ENCODE data around the gene PLAA. TPM values are rescaled to one million over a fixed set of nuclear protein-coding genes. Genes with fewer than 3 reads are reported as not detected.

PLAA gene
- total and polyA plus RNA-seq, 7 experiments from 2014 or later = 17.6 to 33.6 (median 24.3) TPM

DNA sequence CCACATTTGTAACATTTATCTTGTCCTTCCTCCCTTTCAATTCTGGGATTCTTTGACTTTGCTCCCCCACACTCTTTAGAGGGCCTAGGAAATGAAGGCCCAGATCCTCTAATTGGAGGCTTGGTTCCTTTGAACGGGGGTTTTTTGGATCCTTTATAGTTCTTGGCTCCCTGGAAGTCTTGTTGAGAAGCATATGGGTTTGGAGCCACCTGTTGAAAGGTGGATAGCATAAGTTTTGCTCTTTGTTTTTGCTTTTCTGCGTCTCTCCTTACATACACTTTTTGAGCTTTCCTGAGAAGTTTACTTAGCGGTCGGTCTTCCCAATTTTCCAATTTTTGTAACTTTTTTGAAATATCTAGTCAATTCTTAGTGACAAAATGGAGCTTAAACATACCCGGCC, 26.9 kb upstream of the PLAA start:
- no peaks in the 10 kb centered on the region for H3K27me3 ChIP-seq (ENCODE audit: control insufficient read depth in 2 of 2, insufficient read depth in 2 of 2, low read length in 2 of 2)
- H3K9me3 Mint-ChIP-seq = peaks cover 0 to 10% (median 5%) of the 10 kb centered on the region in 11 donors
- no peak overlapping the region for H3K4me3 Mint-ChIP-seq
- no peak overlapping the region for H3K4me3 ChIP-seq (ENCODE audit: low read length)
- no peaks in the 10 kb centered on the region for H3K36me3 ChIP-seq (ENCODE audit: control insufficient read depth in 2 of 3, insufficient read depth in 3 of 3, low read length in 3 of 3)
- intact Hi-C loops (cut with micrococcal nuclease) = no loop called here
- H3K27ac ChIP-seq (ENCODE audit: low read depth, low read length) = no peak overlapping the region
- CTCF ChIA-PET = interaction anchor here (0.6 kb wide), 1 partner anchor 31 kb away, joined by 5 read pairs; no protein-coding TSS in a partner anchor
- DNase-seq (no peak), ATAC-seq (no peak)
- H3K4me1 ChIP-seq (ENCODE audit: control insufficient read depth in 2 of 2, insufficient read depth in 2 of 2, low read length in 2 of 2) = no peaks in the 10 kb centered on the region
- no peaks in the 10 kb centered on the region for H3K9me3 ChIP-seq (ENCODE audit: control insufficient read depth in 2 of 3, low read length in 3 of 3)
- H3K4me1 Mint-ChIP-seq = peaks cover 0 to 6% (median 3%) of the 10 kb centered on the region in 7 donors
- H3K27ac Mint-ChIP-seq = no peak overlapping the region
- peaks cover 0 to 2% (median 0%) of the 10 kb centered on the region in 5 donors for H3K27me3 Mint-ChIP-seq
- POLR2A ChIA-PET = no interaction called here
- peaks cover 2 to 43% (median 19%) of the 10 kb centered on the region in 5 donors for H3K36me3 Mint-ChIP-seq

DNA sequence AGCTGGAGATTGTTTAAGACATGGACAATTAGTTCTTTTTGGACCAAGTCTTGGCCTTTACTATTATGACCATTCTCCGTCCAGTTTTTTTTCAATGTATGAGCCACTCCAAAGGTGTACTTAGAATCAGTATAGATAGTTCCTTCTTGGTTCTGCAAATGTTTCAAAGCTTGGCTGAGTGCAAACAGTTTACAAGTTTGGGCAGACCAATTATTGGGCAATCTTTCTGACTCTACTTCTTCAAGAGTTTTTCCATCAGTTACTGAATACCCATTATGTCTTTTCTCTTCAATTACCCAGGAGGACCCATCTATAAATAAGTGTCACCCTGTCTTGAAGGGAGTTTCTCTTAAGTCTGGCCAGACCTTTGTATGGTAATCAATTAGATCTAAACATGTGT, 24.7 kb upstream of the PLAA start:
- DNase-seq (no peak), ATAC-seq (no peak)
- H3K27ac Mint-ChIP-seq = no peak overlapping the region
- H3K27me3 Mint-ChIP-seq = peaks cover 0 to 2% (median 0%) of the 10 kb centered on the region in 5 donors
- ChIA-PET CTCF (no interaction called here), POLR2A (no interaction called here)
- H3K4me3 Mint-ChIP-seq = no peak overlapping the region
- intact Hi-C loops (cut with micrococcal nuclease) = no loop called here
- Histone ChIP-seq H3K36me3 (ENCODE audit: control insufficient read depth in 2 of 3, insufficient read depth in 3 of 3, low read length in 3 of 3) (no peaks in the 10 kb centered on the region), H3K4me1 (ENCODE audit: control insufficient read depth in 2 of 2, insufficient read depth in 2 of 2, low read length in 2 of 2) (no peaks in the 10 kb centered on the region), H3K4me3 (ENCODE audit: low read length) (no peak overlapping the region), H3K27ac (ENCODE audit: low read depth, low read length) (no peak overlapping the region), H3K9me3 (ENCODE audit: control insufficient read depth in 2 of 3, low read length in 3 of 3) (no peaks in the 10 kb centered on the region), H3K27me3 (ENCODE audit: control insufficient read depth in 2 of 2, insufficient read depth in 2 of 2, low read length in 2 of 2) (no peaks in the 10 kb centered on the region)
- H3K4me1 Mint-ChIP-seq = peaks cover 0 to 22% (median 4%) of the 10 kb centered on the region in 7 donors
- peaks cover 0 to 10% (median 5%) of the 10 kb centered on the region in 11 donors for H3K9me3 Mint-ChIP-seq
- H3K36me3 Mint-ChIP-seq = peaks cover 3 to 45% (median 31%) of the 10 kb centered on the region in 5 donors

DNA sequence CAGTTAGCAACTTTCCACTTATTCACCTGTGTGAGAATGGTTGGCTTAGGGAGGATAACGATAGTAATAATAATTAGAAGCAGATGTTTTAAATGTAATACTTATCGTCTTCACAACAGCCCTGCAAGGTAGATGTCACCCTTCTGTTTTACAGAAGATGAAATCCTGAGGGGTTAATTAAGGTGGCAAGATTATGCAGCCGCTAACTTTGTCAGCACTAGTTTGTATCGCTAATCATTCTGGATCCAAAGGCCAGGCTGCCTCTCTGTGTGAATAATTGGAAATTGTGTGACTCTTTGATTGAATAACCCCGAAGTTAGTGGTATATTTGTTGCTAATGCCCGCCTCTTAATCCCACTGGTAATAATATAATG, 9.8 kb upstream of the PLAA start:
- Histone ChIP-seq H3K4me1 (ENCODE audit: control insufficient read depth in 2 of 2, insufficient read depth in 2 of 2, low read length in 2 of 2) (peaks cover 0 to 3% of the 10 kb centered on the region in 2 donors), H3K27me3 (ENCODE audit: control insufficient read depth in 2 of 2, insufficient read depth in 2 of 2, low read length in 2 of 2) (no peaks in the 10 kb centered on the region), H3K27ac (ENCODE audit: low read depth, low read length) (peak overlapping the region; percentile 82), H3K36me3 (ENCODE audit: control insufficient read depth in 2 of 3, insufficient read depth in 3 of 3, low read length in 3 of 3) (no peaks in the 10 kb centered on the region), H3K9me3 (ENCODE audit: control insufficient read depth in 2 of 3, low read length in 3 of 3) (no peaks in the 10 kb centered on the region), H3K4me3 (ENCODE audit: low read length) (peak overlapping the region; percentile 76)
- Mint-ChIP-seq H3K4me3 (peak overlapping the region; percentile 80 to 99 (median 95)), H3K27me3 (no peaks in the 10 kb centered on the region), H3K4me1 (peaks cover 18 to 53% (median 44%) of the 10 kb centered on the region in 7 donors), H3K27ac (peak overlapping the region; percentile 91 to 98 (median 96)), H3K36me3 (peaks cover 0 to 10% (median 5%) of the 10 kb centered on the region in 5 donors), H3K9me3 (no peaks in the 10 kb centered on the region)
- intact Hi-C loops (cut with micrococcal nuclease) = loop anchor here (1.0 to 2.0 kb wide), 4 partner anchors 10 to 616 kb away; partner anchors contain the start of genes C9orf72 (in 2 of the 2), CAAP1 (in 2 of the 2) and PLAA (in 2 of the 2)
- ChIA-PET POLR2A (interaction anchor here (0.6 to 2.8 kb wide), 4 partner anchors 9 to 68 kb away, joined by 3 to 20 read pairs (median 8); partner anchors contain the start of genes CAAP1 and PLAA), CTCF (no interaction called here)
- DNase-seq (no peak), ATAC-seq (no peak)

DNA sequence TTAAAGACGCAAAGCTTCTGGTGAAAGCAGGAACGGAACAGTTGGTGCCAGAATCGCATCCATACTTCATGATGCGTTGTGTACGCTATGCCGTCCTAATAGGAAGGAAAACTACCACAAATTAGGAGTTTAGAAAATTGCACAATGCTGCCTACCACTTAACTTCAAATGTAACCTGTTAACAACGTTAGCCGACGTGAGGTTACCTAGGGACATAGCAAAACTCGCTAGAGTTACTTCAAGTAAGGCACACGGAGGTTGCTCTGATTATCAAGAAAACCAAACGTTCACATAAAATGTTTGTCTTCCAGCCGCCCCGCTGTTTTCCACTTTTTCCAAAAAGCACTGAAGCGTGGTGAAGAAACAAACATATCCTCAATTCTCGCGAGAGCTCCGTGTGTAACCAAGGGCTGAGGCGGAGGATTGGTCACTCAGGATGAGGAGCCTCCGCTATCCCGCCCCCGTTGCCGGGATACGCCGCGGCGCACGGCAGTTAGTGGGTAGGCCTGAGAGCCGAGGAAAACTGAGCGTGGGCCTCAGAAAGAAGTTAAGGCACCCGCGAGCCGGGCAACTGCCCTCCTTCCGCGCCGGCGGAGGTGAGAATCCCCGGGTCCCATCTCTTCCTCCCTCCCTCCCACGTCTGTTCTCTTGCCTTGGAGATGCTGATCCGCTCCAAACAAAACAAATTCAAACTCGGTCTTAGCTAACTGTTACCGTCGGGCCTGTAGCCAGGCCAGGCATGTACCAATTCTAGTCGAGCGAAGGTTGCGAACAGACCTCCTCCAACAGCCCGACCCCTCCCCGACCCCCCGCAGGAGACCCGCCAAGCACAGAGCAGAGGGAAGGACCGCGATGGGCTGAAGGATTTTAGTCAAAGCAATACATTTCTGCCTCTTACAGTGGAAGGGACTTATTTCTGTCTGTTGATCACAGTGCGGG, 9.1 kb upstream of the PLAA start, which contains the start of gene IFT74:
Gene IFT74, plus strand, starts transcription at position 492 of the 939 bp plus-strand sequence. CDS start 5,556 bp downstream, outside the sequence.
- H3K36me3 ChIP-seq (ENCODE audit: control insufficient read depth in 2 of 3, insufficient read depth in 3 of 3, low read length in 3 of 3) = no peaks in the 10 kb centered on the region
- Mint-ChIP-seq H3K4me1 (peaks cover 13 to 47% (median 38%) of the 10 kb centered on the region in 7 donors), H3K27ac (peak within 1 kb of the TSS; percentile 91 to 98 (median 96)), H3K9me3 (no peaks in the 10 kb centered on the region), H3K36me3 (peaks cover 0 to 3% (median 0%) of the 10 kb centered on the region in 5 donors), H3K27me3 (no peaks in the 10 kb centered on the region), H3K4me3 (peak within 1 kb of the TSS; percentile 80 to 99 (median 95))
- peak within 1 kb of the TSS; percentile 82 for H3K27ac ChIP-seq (ENCODE audit: low read depth, low read length)
- CTCF ChIA-PET = interaction anchor here (1.2 kb wide), 1 partner anchor 11 kb away, joined by 3 read pairs; no protein-coding TSS in a partner anchor
- no peaks in the 10 kb centered on the region for H3K9me3 ChIP-seq (ENCODE audit: control insufficient read depth in 2 of 3, low read length in 3 of 3)
- H3K27me3 ChIP-seq (ENCODE audit: control insufficient read depth in 2 of 2, insufficient read depth in 2 of 2, low read length in 2 of 2) = no peaks in the 10 kb centered on the region
- peak within 1 kb of the TSS; percentile 76 for H3K4me3 ChIP-seq (ENCODE audit: low read length)
- POLR2A ChIA-PET = interaction anchor here (0.6 to 2.8 kb wide), 10 partner anchors 9 to 617 kb away, joined by 3 to 20 read pairs (median 4); partner anchors contain the start of genes C9orf72, CAAP1 and PLAA
- intact Hi-C loops (cut with micrococcal nuclease) = loop anchor here (1.0 to 2.0 kb wide), 4 partner anchors 9 to 617 kb away; partner anchors contain the start of genes C9orf72 (in 2 of the 2), CAAP1 (in 2 of the 2) and PLAA (in 2 of the 2)
- peaks cover 0 to 3% of the 10 kb centered on the region in 2 donors for H3K4me1 ChIP-seq (ENCODE audit: control insufficient read depth in 2 of 2, insufficient read depth in 2 of 2, low read length in 2 of 2)
- peak; percentile 100 for ATAC-seq
- DNase-seq = peak; percentile 84 to 97 (median 93)

DNA sequence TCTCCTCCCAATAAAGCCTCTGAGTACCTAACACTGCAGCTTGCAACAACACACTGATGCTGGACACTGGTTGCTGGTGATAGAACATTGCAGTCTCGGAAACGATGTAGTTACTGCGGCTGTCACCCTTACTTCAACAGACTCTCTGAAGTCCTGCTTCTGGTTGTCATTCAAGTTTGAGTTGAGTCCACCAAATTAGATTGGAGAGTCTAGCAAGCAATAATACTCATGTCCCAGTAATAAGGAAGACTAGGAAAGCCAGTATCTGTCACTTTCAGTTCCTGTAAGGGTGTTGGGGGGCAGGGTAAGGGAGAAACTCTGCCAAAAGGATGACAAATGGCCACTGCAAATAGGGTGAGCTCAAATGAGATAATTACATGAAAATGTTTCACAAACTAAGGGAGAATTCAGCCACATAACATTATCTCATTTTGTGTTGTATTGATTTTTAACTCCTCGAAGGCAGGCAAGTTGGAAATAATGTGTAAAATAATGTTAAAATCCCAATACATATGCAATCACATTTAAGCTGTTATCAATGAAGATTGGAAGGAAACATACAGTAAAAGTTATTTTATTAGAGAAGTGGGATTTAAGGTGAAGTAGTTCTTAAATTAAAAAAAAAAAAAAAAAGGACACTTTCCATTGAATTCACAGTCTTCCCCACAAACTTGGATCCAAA, 8.3 kb upstream of the PLAA start:
- POLR2A ChIA-PET = interaction anchor here (0.6 to 2.8 kb wide), 11 partner anchors 8 to 618 kb away, joined by 3 to 20 read pairs (median 4); partner anchors contain the start of genes C9orf72, CAAP1 and PLAA
- intact Hi-C loops (cut with micrococcal nuclease) = no loop called here
- Mint-ChIP-seq H3K36me3 (peaks cover 0 to 3% (median 0%) of the 10 kb centered on the region in 5 donors), H3K4me3 (peak overlapping the region; percentile 80 to 99 (median 95)), H3K27me3 (no peaks in the 10 kb centered on the region), H3K9me3 (no peaks in the 10 kb centered on the region), H3K4me1 (peaks cover 12 to 47% (median 39%) of the 10 kb centered on the region in 7 donors), H3K27ac (peak overlapping the region; percentile 91 to 98 (median 96))
- peak overlapping the region; percentile 76 for H3K4me3 ChIP-seq (ENCODE audit: low read length)
- DNase-seq (peak in 2 of 9 donors; percentile 5 to 18), ATAC-seq (no peak)
- peak overlapping the region; percentile 82 for H3K27ac ChIP-seq (ENCODE audit: low read depth, low read length)
- H3K27me3 ChIP-seq (ENCODE audit: control insufficient read depth in 2 of 2, insufficient read depth in 2 of 2, low read length in 2 of 2) = no peaks in the 10 kb centered on the region
- H3K9me3 ChIP-seq (ENCODE audit: control insufficient read depth in 2 of 3, low read length in 3 of 3) = no peaks in the 10 kb centered on the region
- H3K4me1 ChIP-seq (ENCODE audit: control insufficient read depth in 2 of 2, insufficient read depth in 2 of 2, low read length in 2 of 2) = peaks cover 0 to 3% of the 10 kb centered on the region in 2 donors
- CTCF ChIA-PET = interaction anchor here (1.2 kb wide), 1 partner anchor 10 kb away, joined by 3 read pairs; no protein-coding TSS in a partner anchor
- H3K36me3 ChIP-seq (ENCODE audit: control insufficient read depth in 2 of 3, insufficient read depth in 3 of 3, low read length in 3 of 3) = no peaks in the 10 kb centered on the region

DNA sequence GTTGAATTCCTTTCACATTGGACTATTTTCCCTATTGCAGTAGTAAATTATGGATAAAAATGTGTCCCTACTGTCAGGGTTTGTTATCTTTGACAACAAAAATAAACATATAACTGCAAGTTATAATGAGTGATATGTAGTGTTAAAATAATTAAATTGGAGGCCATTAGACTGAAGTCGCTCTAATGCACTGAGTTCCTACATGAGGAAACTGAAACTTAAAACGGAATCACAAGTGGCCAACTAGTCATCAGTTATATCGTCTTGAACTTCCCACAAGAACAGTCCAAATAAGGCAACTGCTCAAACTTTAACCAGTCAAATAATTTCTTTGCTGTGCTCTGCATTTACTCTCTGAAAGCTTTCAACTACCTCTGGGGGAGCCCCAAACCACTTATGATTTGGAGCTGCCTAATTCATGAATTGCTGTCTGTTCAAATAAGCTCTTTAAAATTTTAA, 7.0 kb upstream of the PLAA start:
- no peak overlapping the region for H3K4me3 ChIP-seq (ENCODE audit: low read length)
- ChIA-PET POLR2A (no interaction called here), CTCF (no interaction called here)
- Mint-ChIP-seq H3K4me1 (peaks cover 12 to 47% (median 39%) of the 10 kb centered on the region in 7 donors), H3K27ac (peak overlapping the region in 7 of 9 donors; percentile 54 to 97 (median 89)), H3K27me3 (peaks cover 0 to 6% (median 0%) of the 10 kb centered on the region in 5 donors), H3K36me3 (peaks cover 0 to 3% (median 0%) of the 10 kb centered on the region in 5 donors), H3K4me3 (peak overlapping the region; percentile 4 to 99 (median 43)), H3K9me3 (no peaks in the 10 kb centered on the region)
- H3K27ac ChIP-seq (ENCODE audit: low read depth, low read length) = no peak overlapping the region
- ATAC-seq (no peak), DNase-seq (no peak)
- H3K36me3 ChIP-seq (ENCODE audit: control insufficient read depth in 2 of 3, insufficient read depth in 3 of 3, low read length in 3 of 3) = no peaks in the 10 kb centered on the region
- no peaks in the 10 kb centered on the region for H3K9me3 ChIP-seq (ENCODE audit: control insufficient read depth in 2 of 3, low read length in 3 of 3)
- peaks cover 0 to 3% of the 10 kb centered on the region in 2 donors for H3K4me1 ChIP-seq (ENCODE audit: control insufficient read depth in 2 of 2, insufficient read depth in 2 of 2, low read length in 2 of 2)
- intact Hi-C loops (cut with micrococcal nuclease) = loop anchor here in 1 of 2 donors (5.0 kb wide), 1 partner anchor 323 kb away; no protein-coding TSS in a partner anchor
- H3K27me3 ChIP-seq (ENCODE audit: control insufficient read depth in 2 of 2, insufficient read depth in 2 of 2, low read length in 2 of 2) = no peaks in the 10 kb centered on the region

Measured in naive thymus-derived CD4-positive, alpha-beta T cell (primary cell).